22Rv1 (cell line): Measurements from ENCODE around the gene GULP1.

Experiments
- ZFX ChIP-seq: fragments of 450-650 bp; IDR thresholded peaks from 2 replicates; pipeline ENCODE4 v1.6.1; 2017; ENCODE audit warnings: antibody characterized with exemption, borderline replicate concordance
- TF ChIP-seq, protein P1 (sequence below): fragments of 450-650 bp; IDR thresholded peaks from 2 replicates; pipeline ENCODE4 v1.5.1; 2017; ENCODE audit warnings: mild to moderate bottlenecking

DNA sequence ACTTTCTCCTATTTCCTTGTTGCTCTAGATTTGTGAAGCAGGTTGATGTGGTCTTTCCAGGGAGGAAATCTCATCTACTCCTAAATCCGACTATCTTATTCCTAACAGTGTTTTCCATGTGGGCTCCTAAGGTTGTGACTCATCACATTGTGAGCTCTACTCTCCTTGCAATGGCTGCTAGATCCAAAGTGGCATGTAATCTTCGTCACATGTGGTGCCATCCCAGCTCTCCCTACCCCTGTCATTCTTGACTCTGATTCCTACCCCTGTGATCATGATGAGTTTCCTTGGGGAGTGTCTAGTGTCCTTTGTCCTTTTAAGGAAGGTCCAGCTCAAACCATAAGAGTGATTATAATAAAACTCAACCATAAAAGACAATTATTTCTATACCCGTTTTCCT lies 47.3 kb upstream of the GULP1 start:
- TF ChIP-seq, protein P1, sequence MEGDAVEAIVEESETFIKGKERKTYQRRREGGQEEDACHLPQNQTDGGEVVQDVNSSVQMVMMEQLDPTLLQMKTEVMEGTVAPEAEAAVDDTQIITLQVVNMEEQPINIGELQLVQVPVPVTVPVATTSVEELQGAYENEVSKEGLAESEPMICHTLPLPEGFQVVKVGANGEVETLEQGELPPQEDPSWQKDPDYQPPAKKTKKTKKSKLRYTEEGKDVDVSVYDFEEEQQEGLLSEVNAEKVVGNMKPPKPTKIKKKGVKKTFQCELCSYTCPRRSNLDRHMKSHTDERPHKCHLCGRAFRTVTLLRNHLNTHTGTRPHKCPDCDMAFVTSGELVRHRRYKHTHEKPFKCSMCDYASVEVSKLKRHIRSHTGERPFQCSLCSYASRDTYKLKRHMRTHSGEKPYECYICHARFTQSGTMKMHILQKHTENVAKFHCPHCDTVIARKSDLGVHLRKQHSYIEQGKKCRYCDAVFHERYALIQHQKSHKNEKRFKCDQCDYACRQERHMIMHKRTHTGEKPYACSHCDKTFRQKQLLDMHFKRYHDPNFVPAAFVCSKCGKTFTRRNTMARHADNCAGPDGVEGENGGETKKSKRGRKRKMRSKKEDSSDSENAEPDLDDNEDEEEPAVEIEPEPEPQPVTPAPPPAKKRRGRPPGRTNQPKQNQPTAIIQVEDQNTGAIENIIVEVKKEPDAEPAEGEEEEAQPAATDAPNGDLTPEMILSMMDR, result no peak
- no peak for TF ChIP-seq ZFX
